Prostate gland (tissue), 2 donors: ENCODE measurements around the gene GPR155.
"Not testable (repeated sequence)": the region's sequence is repeated elsewhere in the genome, so short reads cannot be mapped to it uniquely, and the experiment has no call there.

Experiments
- POLR2A ChIP-seq: fragments of 450-650 bp; IDR thresholded peaks from one replicate; pipeline ENCODE4 v1.6.1; 2016; ENCODE audit warnings: antibody characterized with exemption, mild to moderate bottlenecking
- POLR2AphosphoS5 ChIP-seq: sonication (generic); formaldehyde crosslinking; IDR thresholded peaks from one replicate; pipeline ENCODE4 v1.6.1; 2017; ENCODE audit warnings: antibody characterized with exemption
- TF ChIP-seq, protein P1 (sequence below), 4 experiments: fragments of 200-600 bp in 2 of 4; fragments of 450-650 bp in 2 of 4; sonication (generic) in 2 of 4; IDR thresholded peaks; 1 replicate in 3 of 4; 2 replicates in 1 of 4; pipeline ENCODE4 v1.5.1; 2016 to 2019; ENCODE audit warnings: antibody characterized with exemption in 4 of 4, mild to moderate bottlenecking in 2 of 4, moderate library complexity in 2 of 4

DNA sequence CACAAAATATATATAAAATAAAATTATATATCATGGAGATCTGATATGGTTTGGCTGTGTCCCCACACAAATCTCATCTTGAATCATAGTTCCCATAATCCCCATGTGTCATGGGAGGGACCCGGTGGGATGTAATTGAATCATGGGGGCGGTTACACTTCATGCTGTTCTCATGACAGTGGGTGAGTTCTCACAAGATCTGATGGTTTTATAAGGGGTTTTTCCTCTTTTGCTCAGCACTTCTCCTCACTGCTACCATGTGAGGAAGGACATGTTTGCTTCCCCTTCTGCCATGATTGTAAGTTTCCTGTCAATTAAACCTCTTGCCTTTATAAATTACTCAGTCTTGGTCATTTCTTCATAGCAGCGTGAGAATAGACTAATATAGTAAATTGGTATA lies 98.1 kb downstream of the GPR155 start:
- TF ChIP-seq, protein P1, sequence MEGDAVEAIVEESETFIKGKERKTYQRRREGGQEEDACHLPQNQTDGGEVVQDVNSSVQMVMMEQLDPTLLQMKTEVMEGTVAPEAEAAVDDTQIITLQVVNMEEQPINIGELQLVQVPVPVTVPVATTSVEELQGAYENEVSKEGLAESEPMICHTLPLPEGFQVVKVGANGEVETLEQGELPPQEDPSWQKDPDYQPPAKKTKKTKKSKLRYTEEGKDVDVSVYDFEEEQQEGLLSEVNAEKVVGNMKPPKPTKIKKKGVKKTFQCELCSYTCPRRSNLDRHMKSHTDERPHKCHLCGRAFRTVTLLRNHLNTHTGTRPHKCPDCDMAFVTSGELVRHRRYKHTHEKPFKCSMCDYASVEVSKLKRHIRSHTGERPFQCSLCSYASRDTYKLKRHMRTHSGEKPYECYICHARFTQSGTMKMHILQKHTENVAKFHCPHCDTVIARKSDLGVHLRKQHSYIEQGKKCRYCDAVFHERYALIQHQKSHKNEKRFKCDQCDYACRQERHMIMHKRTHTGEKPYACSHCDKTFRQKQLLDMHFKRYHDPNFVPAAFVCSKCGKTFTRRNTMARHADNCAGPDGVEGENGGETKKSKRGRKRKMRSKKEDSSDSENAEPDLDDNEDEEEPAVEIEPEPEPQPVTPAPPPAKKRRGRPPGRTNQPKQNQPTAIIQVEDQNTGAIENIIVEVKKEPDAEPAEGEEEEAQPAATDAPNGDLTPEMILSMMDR (IDR thresholded peaks at IDR 0.05) = not testable (repeated sequence)
- not testable (repeated sequence) for TF ChIP-seq POLR2AphosphoS5, POLR2A
